Naive thymus-derived CD8-positive, alpha-beta T cell (primary cell): ENCODE measurements around the gene SLC5A5. TPM values are rescaled to one million over a fixed set of nuclear protein-coding genes. Genes with fewer than 3 reads are reported as not detected.

Source experiments
- ATAC-seq, 2 donors: fragments of 150-1000 bp; cut with Tn5 transposase in 1 of 2; sonication (Bioruptor Pico), chemical (Tn5 transposase) in 1 of 2; 1 replicate in 1 of 2; 2 replicates in 1 of 2; pipeline ENCODE4 v1.10.0; 2021; ENCODE audit warnings: mild to moderate bottlenecking in 2 of 2, moderate library complexity in 2 of 2
- POLR2A ChIA-PET: fragments of 350-600 bp; sonication (Branson Sonifier 250); formaldehyde crosslinking; loops from one replicate; lab custom pipeline; 2021; ENCODE audit warnings: antibody characterized with exemption; lab: Charles Lee
- DNase-seq, 10 donors: peaks; one replicate each; pipeline versions ENCODE4 v3.0.0 to v3.0.0-alpha.2; 2020 to 2022
- H3K27ac Mint-ChIP-seq, 10 donors: one replicate each; pipeline ENCODE4 v1.8.0; 2020 to 2022; ENCODE audit warnings: mild to moderate bottlenecking in 10 of 10, mixed read lengths in 10 of 10, moderate library complexity in 4 of 10, inconsistent platforms in 1 of 10
- H3K27me3 Mint-ChIP-seq, 5 donors: one replicate each; pipeline ENCODE4 v1.8.0; 2021 to 2022; ENCODE audit warnings: mixed read lengths in 5 of 5
- H3K36me3 Mint-ChIP-seq, 3 donors: one replicate each; pipeline ENCODE4 v1.8.0; 2020 to 2022; ENCODE audit warnings: mixed read lengths in 3 of 3, mild to moderate bottlenecking in 2 of 3, inconsistent platforms in 1 of 3
- H3K4me1 Mint-ChIP-seq, 4 donors: one replicate each; pipeline ENCODE4 v1.8.0; 2021 to 2022; ENCODE audit warnings: mixed read lengths in 4 of 4
- H3K4me3 Mint-ChIP-seq, 10 donors: one replicate each; pipeline ENCODE4 v1.8.0; 2020 to 2022; ENCODE audit warnings: mild to moderate bottlenecking in 10 of 10, mixed read lengths in 10 of 10, moderate library complexity in 6 of 10, inconsistent platforms in 1 of 10
- H3K9me3 Mint-ChIP-seq, 9 donors: one replicate each; pipeline ENCODE4 v1.8.0; 2020 to 2022; ENCODE audit warnings: mixed read lengths in 9 of 9, mild to moderate bottlenecking in 3 of 9, inconsistent platforms in 1 of 9, moderate library complexity in 1 of 9
- polyA plus RNA-seq, 3 donors: library from polyadenylated mRNA; unstranded; fragments of 300-500 nt; fragmentation: Illumina TruSeq; gene quantifications; one replicate each; pipeline ENCODE4 v1.2.3, GENCODE V29; 2021
- total RNA-seq, 8 experiments: library from RNA in 2 of 8; stranded (reverse) in 2 of 8; gene quantifications; one replicate each; pipeline ENCODE4 v1.2.3 and lab custom pipeline; 2021 to 2026

SLC5A5 gene
- total RNA-seq (1 to 10 TPM; 2.4 to 2.6 TPM), polyA plus RNA-seq (1 to 10 TPM in 2 of 3 donors, under 1 TPM in 1; 0.39 to 2.2 (median 1.4) TPM), total RNA-seq (lab: John Stamatoyannopoulos, UW) (2.0 to 9.3 (median 6.1) reads per million in 6 experiments)

GRCh38 chr19:17871878-17872250 lies at the start of gene SLC5A5:
SLC5A5 (plus strand) TSS chr19:17871945; CDS start chr19:17872320, 375 bp downstream.
- peak in 1 of 10 donors; percentile 27 for DNase-seq
- POLR2A ChIA-PET: interaction anchor here (0.8 to 4.5 kb wide), 5 partner anchors 9 to 66 kb away, joined by 3 to 48 read pairs (median 8); partner anchors contain the start of genes CCDC124 and RPL18A
- peak; percentile 20 to 31 for ATAC-seq
- H3K4me1 Mint-ChIP-seq: peaks cover 2 to 30% (median 17%) of the 10 kb centered on the region in 4 donors
- no peaks in the 10 kb centered on the region for H3K36me3 Mint-ChIP-seq
- peak within 1 kb of the TSS in 7 of 10 donors; percentile 40 to 85 (median 60) for H3K27ac Mint-ChIP-seq
- no peaks in the 10 kb centered on the region for H3K9me3 Mint-ChIP-seq
- H3K27me3 Mint-ChIP-seq: peaks cover 0 to 2% (median 0%) of the 10 kb centered on the region in 5 donors
- H3K4me3 Mint-ChIP-seq: peak within 1 kb of the TSS; percentile 78 to 88 (median 84)

GRCh38 chr19:17824339-17824738 lies 47.4 kb upstream of the SLC5A5 start:
- no peaks in the 10 kb centered on the region for H3K9me3 Mint-ChIP-seq
- DNase-seq (no peak), ATAC-seq (no peak)
- POLR2A ChIA-PET: interaction anchor here (1.1 kb wide), 1 partner anchor 22 kb away, joined by 3 read pairs; no protein-coding TSS in a partner anchor
- peaks cover 2 to 10% (median 4%) of the 10 kb centered on the region in 4 donors for H3K4me1 Mint-ChIP-seq
- no peaks in the 10 kb centered on the region for H3K27me3 Mint-ChIP-seq
- no peak overlapping the region for H3K4me3 Mint-ChIP-seq
- H3K36me3 Mint-ChIP-seq: peaks cover 0 to 34% (median 3%) of the 10 kb centered on the region in 3 donors
- H3K27ac Mint-ChIP-seq: peak overlapping the region in 6 of 10 donors; percentile 53 to 82 (median 76)

GRCh38 chr19:17826508-17827056 lies 45.2 kb upstream of the SLC5A5 start:
- H3K9me3 Mint-ChIP-seq: no peaks in the 10 kb centered on the region
- peaks cover 0 to 53% (median 11%) of the 10 kb centered on the region in 3 donors for H3K36me3 Mint-ChIP-seq
- no peak for ATAC-seq
- no peak overlapping the region for H3K27ac Mint-ChIP-seq
- no peak for DNase-seq
- peaks cover 4 to 12% (median 8%) of the 10 kb centered on the region in 4 donors for H3K4me1 Mint-ChIP-seq
- POLR2A ChIA-PET: interaction anchor here (0.6 to 1.1 kb wide), 3 partner anchors 8 to 41 kb away, joined by 3 read pairs; no protein-coding TSS in a partner anchor
- H3K4me3 Mint-ChIP-seq: no peak overlapping the region
- no peaks in the 10 kb centered on the region for H3K27me3 Mint-ChIP-seq

GRCh38 chr19:17829855-17830566 lies 41.7 kb upstream of the SLC5A5 start:
- H3K4me1 Mint-ChIP-seq: peaks cover 3 to 13% (median 7%) of the 10 kb centered on the region in 4 donors
- POLR2A ChIA-PET: interaction anchor here (2.7 kb wide), 1 partner anchor 17 kb away, joined by 10 read pairs; the partner anchor contains the start of gene JAK3
- H3K4me3 Mint-ChIP-seq: no peak overlapping the region
- H3K9me3 Mint-ChIP-seq: no peaks in the 10 kb centered on the region
- ATAC-seq (no peak), DNase-seq (no peak)
- H3K27ac Mint-ChIP-seq: peak overlapping the region in 7 of 10 donors; percentile 53 to 91 (median 74)
- no peaks in the 10 kb centered on the region for H3K27me3 Mint-ChIP-seq
- H3K36me3 Mint-ChIP-seq: peaks cover 0 to 78% (median 20%) of the 10 kb centered on the region in 3 donors

- peak in 8 of 10 donors; percentile 8 to 55 (median 44) for DNase-seq
- no peaks in the 10 kb centered on the region for H3K27me3 Mint-ChIP-seq
- peak overlapping the region in 6 of 10 donors; percentile 51 to 91 (median 70) for H3K27ac Mint-ChIP-seq
- H3K36me3 Mint-ChIP-seq: peaks cover 6 to 78% (median 24%) of the 10 kb centered on the region in 3 donors
- H3K9me3 Mint-ChIP-seq: no peaks in the 10 kb centered on the region
- peak; percentile 58 to 81 for ATAC-seq
- POLR2A ChIA-PET: interaction anchor here (0.5 to 2.7 kb wide), 3 partner anchors 16 to 185 kb away, joined by 4 to 10 read pairs (median 6); partner anchors contain the start of gene JAK3
- H3K4me1 Mint-ChIP-seq: peaks cover 9 to 18% (median 14%) of the 10 kb centered on the region in 4 donors
- no peak overlapping the region for H3K4me3 Mint-ChIP-seq
Observed at GRCh38 chr19:17830567-17831418, 41.0 kb upstream of the SLC5A5 start.

- Mint-ChIP-seq H3K36me3 (peaks cover 6 to 82% (median 29%) of the 10 kb centered on the region in 3 donors), H3K4me1 (peaks cover 10 to 23% (median 16%) of the 10 kb centered on the region in 4 donors), H3K9me3 (no peaks in the 10 kb centered on the region), H3K4me3 (peak overlapping the region in 1 of 10 donors; percentile 20), H3K27me3 (no peaks in the 10 kb centered on the region), H3K27ac (peak overlapping the region in 1 of 10 donors; percentile 51)
- no peak for ATAC-seq
- DNase-seq: no peak
- POLR2A ChIA-PET: interaction anchor here (0.5 to 2.7 kb wide), 3 partner anchors 15 to 184 kb away, joined by 4 to 10 read pairs (median 6); partner anchors contain the start of gene JAK3
Observed at GRCh38 chr19:17831419-17831888, 40.3 kb upstream of the SLC5A5 start.

GRCh38 chr19:17832443-17833208 lies 39.1 kb upstream of the SLC5A5 start:
- no peak for ATAC-seq
- peaks cover 13 to 27% (median 21%) of the 10 kb centered on the region in 4 donors for H3K4me1 Mint-ChIP-seq

GRCh38 chr19:17834350-17835181 lies 37.2 kb upstream of the SLC5A5 start:
- H3K27ac Mint-ChIP-seq: peak overlapping the region in 7 of 10 donors; percentile 26 to 93 (median 63)
- ATAC-seq: peak; percentile 31 to 42
- no peak for DNase-seq
- no peaks in the 10 kb centered on the region for H3K27me3 Mint-ChIP-seq
- peaks cover 13 to 31% (median 21%) of the 10 kb centered on the region in 4 donors for H3K4me1 Mint-ChIP-seq
- POLR2A ChIA-PET: interaction anchor here (0.5 to 1.9 kb wide), 3 partner anchors 11 to 16 kb away, joined by 3 to 5 read pairs (median 3); partner anchors contain the start of gene JAK3
- H3K36me3 Mint-ChIP-seq: peaks cover 6 to 94% (median 37%) of the 10 kb centered on the region in 3 donors
- H3K4me3 Mint-ChIP-seq: no peak overlapping the region
- no peaks in the 10 kb centered on the region for H3K9me3 Mint-ChIP-seq

More at GRCh38 chr19:17832443-17833208, 39.1 kb upstream of the SLC5A5 start:
- POLR2A ChIA-PET: interaction anchor here (1.9 to 2.7 kb wide), 2 partner anchors 9 to 14 kb away, joined by 5 to 10 read pairs; partner anchors contain the start of gene JAK3
- peak overlapping the region in 1 of 10 donors; percentile 49 for H3K27ac Mint-ChIP-seq
- H3K36me3 Mint-ChIP-seq: peaks cover 6 to 87% (median 33%) of the 10 kb centered on the region in 3 donors
- no peak overlapping the region for H3K4me3 Mint-ChIP-seq
- no peak for DNase-seq
- H3K27me3 Mint-ChIP-seq: no peaks in the 10 kb centered on the region
- no peaks in the 10 kb centered on the region for H3K9me3 Mint-ChIP-seq

- peak overlapping the region; percentile 26 to 93 (median 74) for H3K27ac Mint-ChIP-seq
- H3K36me3 Mint-ChIP-seq: peaks cover 6 to 95% (median 36%) of the 10 kb centered on the region in 3 donors
- ATAC-seq (no peak), DNase-seq (no peak)
- no peak overlapping the region for H3K4me3 Mint-ChIP-seq
- H3K27me3 Mint-ChIP-seq: no peaks in the 10 kb centered on the region
- no peaks in the 10 kb centered on the region for H3K9me3 Mint-ChIP-seq
- peaks cover 11 to 32% (median 19%) of the 10 kb centered on the region in 4 donors for H3K4me1 Mint-ChIP-seq
- POLR2A ChIA-PET: interaction anchor here (1.8 kb wide), 1 partner anchor 10 kb away, joined by 4 read pairs; no protein-coding TSS in a partner anchor
Observed at GRCh38 chr19:17835182-17836006, 36.4 kb upstream of the SLC5A5 start.
